Right renal pelvis (tissue), 4 donors: ENCODE data around the gene PEAK3. TPM values are rescaled to one million over a fixed set of nuclear protein-coding genes. Genes with fewer than 3 reads are reported as not detected.
A peak's percentile ranks its signal among the peaks of the same experiment; 100 is the strongest.

Experiments
- DNase-seq, 4 donors: peaks; one replicate each; pipeline ENCODE4 v3.0.0-alpha.2; 2013; ENCODE audit warnings: low read depth in 4 of 4, low spot score in 3 of 4, missing footprints in 1 of 4
- polyA plus RNA-seq, 4 donors: library from polyadenylated mRNA; unstranded; fragments of 120-200 nt; gene quantifications; one replicate each; pipeline ENCODE4 v1.2.1, GENCODE V29; 2013; ENCODE audit not compliant: insufficient read length in 4 of 4

Gene PEAK3
- polyA plus RNA-seq, 4 donors: 0.06 to 0.08 (median 0.06) TPM; not detected in 1

- no peak for DNase-seq
These were observed 40.9 kb downstream of the PEAK3 start for GRCh38 chr19:2240881-2241760.

DNA sequence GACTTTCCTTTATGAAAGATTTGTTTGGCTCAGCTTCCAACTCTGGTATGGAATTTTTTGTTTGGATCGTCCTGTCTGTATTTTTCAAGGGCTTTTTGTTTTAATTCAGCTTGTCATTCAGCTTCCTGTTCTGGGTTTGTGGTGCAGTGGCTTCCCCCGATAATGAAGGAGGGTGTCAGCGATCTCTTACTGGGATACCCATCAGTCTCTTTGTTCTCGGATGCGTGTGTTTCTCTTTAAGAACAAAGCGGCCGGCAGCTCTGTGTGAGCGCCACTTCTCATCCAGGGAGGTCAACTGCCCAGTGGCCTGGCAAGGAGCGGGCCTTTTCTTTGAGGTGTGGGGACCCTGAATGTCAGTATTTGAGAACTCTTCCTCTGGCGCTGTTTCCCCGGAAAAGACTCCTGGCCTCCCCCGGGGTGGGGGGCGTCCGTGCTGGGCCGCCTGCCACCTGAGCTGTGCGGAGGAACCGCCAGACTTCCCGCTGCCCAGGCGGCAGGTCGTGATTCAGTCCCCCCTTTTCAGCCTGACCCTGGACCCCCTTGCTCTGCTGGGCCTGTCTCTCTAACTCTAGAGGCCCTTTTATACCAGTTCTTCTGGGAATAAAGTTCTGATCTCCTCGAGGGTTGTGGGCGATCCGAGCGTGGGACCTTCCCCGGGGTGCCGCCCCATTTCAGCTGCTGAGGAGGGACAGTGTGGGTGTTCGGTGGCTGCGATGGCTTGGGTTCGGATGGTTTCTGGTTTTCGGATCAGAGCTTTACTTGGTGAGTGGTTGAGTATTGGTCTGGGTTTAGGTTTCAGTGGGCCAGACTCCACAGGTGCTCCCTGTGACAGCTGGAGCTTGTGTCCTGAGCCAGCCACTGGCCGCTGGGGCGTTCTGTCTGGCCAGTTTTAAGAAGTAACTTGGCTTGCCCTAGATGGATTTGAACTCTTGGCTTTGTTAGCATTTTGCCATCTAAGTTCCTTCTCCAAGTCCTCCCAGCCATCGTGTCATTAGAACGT is 41.9 kb downstream of the PEAK3 start:
- DNase-seq: no peak

GRCh38 chr19:2239173-2239572 is 42.8 kb downstream of the PEAK3 start:
- no peak for DNase-seq

- no peak for DNase-seq
These were observed 44.2 kb downstream of the PEAK3 start for GRCh38 chr19:2237869-2238153.

DNA sequence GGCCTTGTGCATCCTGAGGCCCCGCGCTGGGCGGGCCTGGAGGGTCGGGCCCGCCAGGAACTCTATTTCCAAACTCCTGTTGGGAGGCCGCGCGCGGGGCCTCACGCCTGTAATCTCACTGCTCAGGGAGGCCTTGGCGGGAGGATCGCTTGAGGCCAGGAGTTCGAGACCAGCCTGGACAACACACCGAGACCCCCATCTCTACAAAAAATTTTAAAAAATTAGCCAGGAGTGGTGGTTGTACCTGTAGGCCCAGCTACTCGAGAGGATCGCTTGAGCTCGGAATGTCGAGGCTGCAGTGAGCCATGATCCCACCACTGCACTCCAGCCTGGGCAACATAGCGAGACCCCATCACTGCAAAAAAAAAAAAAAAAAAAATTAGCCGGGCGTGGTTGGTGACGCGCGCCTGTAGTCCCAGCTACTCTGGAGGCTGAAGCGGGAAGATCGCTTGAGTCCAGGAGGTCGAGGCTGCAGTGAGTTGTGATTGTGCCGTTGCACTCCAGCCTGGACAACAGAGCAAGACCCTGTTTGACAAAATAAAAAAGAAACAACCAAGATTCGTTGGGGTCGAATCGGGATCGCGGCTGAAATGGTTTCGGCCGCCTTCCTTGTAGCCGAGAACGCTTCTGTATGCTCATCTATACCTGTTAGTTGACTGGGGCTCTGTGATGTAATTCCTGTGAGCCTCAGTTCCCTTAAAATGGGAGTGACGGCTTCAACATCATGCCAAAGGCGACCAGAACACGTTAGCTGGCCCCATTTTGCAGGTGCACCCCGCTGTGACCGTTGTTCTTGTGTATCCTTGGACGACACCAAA is 44.7 kb downstream of the PEAK3 start:
- no peak for DNase-seq

DNA sequence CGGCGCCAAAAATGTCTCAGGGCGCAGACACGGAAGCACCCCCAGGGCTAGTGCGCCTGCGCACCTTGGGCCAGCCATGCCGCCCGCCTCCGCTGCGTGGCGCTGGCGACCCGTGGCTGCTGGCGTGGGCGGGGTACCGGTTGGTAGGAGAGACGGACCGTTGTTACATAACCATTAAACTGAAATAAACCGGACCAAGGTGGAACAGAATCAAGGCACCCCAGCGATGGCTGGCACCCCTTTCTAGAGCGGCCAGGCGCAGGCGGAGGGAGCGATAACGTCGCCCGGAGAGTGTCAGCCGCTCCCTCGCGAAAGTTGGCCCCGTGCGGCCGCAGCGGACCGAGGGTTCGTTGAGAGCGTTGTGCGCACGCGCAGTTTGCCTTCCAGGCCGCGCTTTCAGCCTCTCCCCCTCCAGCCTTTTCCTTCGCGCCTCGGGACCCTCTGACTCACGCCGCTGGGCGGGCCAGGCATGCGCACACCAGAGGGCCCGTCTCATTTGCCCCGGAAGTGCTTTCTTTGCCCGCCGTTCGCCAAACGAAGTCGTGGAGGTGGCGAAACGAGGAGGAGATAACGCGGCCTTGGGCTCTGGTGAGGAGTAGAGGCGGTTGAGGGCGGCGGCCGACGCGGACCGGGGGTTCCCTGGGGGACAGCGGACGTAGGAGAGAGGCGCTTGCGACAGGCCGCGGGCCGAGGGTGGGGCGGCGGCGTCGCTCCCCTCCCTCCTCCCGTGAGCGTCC is 45.5 kb downstream of the PEAK3 start, which contains the start of the genes PLEKHJ1 and SF3A2:
TSS of gene PLEKHJ1 (minus strand) at position 16 of the 737 bp plus-strand sequence. CDS start 81 bp downstream, outside the sequence.
TSS of gene SF3A2 (plus strand) at position 511 of the 737 bp plus-strand sequence. CDS start 6,595 bp downstream, outside the sequence.
- DNase-seq: peak; percentile 92 to 99 (median 94)

DNA sequence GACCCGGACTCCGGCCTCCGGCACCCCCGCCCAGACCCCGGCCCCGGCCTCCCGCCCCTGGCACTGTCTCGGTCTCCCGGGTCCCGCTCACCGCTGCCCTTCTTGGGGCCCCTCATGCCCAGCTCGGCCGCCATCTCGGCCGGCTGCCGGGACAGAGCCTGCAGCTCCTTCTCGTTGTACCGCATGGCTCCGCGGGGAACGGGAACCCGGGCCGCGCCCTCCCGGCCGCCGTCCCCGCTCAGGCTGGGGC is 46.0 kb downstream of the PEAK3 start:
- DNase-seq: no peak

- DNase-seq: no peak
These were observed 46.5 kb downstream of the PEAK3 start for GRCh38 chr19:2235381-2236063.

- DNase-seq: no peak
These were observed 47.0 kb downstream of the PEAK3 start for GRCh38 chr19:2234996-2235380.

GRCh38 chr19:2233601-2234280 is 48.2 kb downstream of the PEAK3 start:
- DNase-seq: no peak

GRCh38 chr19:2232286-2233151 is 49.5 kb downstream of the PEAK3 start:
- DNase-seq: no peak

- no peak for DNase-seq
These were observed 50.3 kb downstream of the PEAK3 start for GRCh38 chr19:2231621-2232221.

- DNase-seq: no peak
These were observed 51.0 kb downstream of the PEAK3 start for GRCh38 chr19:2230807-2231533.

DNA sequence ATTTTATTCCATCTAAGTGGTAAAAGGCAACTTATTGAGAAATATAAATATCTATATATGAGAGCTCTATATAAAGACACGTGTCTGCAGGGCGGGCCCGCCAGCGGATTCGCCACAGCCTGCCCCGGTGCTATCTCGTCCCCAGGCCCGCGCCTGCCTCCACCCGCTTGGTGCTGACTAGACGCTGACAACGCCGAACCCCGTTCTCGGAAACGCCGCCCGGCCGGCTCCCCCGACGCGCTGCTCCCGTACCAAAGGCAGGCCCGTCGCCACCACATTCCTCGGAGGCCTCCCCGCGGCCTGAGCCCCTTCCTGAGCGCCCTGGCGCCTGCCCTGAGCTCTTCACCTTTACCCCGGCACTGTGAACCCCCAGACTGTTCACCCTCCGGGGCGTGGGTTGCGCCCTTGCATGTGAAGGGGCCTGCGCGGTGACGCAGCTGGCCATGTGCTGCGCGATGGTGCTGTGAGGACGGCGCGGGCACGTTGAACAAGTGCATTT is 51.9 kb downstream of the PEAK3 start:
- DNase-seq: no peak

GRCh38 chr19:2229103-2230032 is 52.6 kb downstream of the PEAK3 start:
- DNase-seq: no peak
